ENCODE data around the gene ODC1.
"Not testable (repeated sequence)": the region's sequence is repeated elsewhere in the genome, so short reads cannot be mapped to it uniquely, and the experiment has no call there.

Gene ODC1

DNA sequence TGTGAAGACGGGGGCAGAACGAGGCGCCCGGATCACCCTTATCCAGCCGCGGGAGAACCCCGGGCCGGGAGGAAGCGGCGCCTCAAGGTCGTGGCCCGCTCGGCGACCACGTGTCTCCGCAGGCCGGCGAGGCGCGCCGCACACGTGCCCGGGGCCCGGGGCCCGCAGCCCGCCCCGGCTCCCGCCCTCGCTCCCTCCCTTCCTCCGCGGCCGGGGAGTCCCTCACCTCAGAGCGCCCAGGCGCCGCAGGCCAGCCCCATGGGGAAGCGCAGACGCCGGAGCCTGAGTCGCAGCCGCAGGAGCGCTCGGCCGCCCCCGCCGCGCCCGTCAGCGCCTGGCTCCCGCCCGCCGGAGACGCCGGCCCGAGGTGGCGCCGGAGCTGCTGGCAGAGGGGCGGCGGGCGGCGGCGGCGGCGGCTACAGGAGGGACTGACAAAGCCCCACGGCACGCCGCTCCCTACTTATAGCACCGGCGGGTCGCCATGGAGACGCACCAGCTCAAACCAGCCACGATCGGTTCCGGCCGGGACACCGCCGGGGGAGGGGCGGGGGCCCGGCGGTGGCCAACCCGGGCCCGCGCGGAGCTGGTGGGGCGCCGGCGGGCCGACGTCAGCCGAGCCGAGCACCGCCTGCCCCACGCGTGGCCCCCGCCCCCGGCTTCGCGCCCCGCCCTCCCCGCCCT lies at the start of gene ODC1:
Gene ODC1, minus strand, starts transcription at position 433 of the 681 bp plus-strand sequence. CDS start 3,295 bp downstream, outside the sequence.
- Histone ChIP-seq H3K4me3 (ENCODE audit: low read length in 2 of 2) (peak within 1 kb of the TSS; percentile 76 to 85), H3K9ac (ENCODE audit: low read length in 2 of 2) (peak within 1 kb of the TSS; percentile 90 to 91), H3K9me3 (ENCODE audit: control insufficient read depth in 2 of 2, low read length in 2 of 2) (no peaks in the 10 kb centered on the region), H3K36me3 (ENCODE audit: control insufficient read depth in 2 of 2, insufficient read depth in 2 of 2, low read length in 2 of 2) (peaks cover 14 to 19% of the 10 kb centered on the region in 2 donors), H3K27me3 (ENCODE audit: control insufficient read depth in 1 of 2, insufficient read depth in 2 of 2, low read length in 2 of 2) (no peaks in the 10 kb centered on the region), H3K27ac (ENCODE audit: low read length) (peak within 1 kb of the TSS; percentile 83), H3K4me1 (ENCODE audit: control insufficient read depth, insufficient read depth, low read length) (peaks cover 36% of the 10 kb centered on the region)

DNA sequence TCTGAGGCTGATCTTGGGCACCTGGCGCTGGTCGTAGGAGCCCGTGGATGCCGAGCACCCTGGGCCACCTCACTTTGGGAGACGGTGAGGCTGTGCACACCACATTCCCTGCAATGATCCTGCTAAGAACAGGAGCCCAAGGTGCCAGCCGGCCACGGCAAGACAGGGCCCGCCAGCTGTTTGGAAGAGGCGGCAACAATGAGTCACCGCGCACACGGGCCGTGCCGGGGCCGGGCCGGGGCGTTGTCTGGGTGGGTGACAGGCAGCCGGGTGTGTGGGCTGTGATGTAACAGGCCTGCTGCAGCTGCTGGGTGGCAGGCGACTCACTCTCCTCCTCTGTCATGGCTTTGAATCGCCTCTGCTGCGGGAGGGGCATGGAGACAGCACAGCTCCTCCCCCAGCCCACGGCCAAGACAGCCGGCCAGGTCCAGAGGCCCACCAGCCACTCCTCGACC lies 49.7 kb upstream of the ODC1 start:
- Histone ChIP-seq H3K27ac (ENCODE audit: low read length) (no peak overlapping the region), H3K9me3 (ENCODE audit: control insufficient read depth in 2 of 2, low read length in 2 of 2) (no peaks in the 10 kb centered on the region), H3K4me1 (ENCODE audit: control insufficient read depth, insufficient read depth, low read length) (peaks cover 7% of the 10 kb centered on the region), H3K27me3 (ENCODE audit: control insufficient read depth in 1 of 2, insufficient read depth in 2 of 2, low read length in 2 of 2) (peaks cover 0 to 5% of the 10 kb centered on the region in 2 donors), H3K4me3 (ENCODE audit: low read length in 2 of 2) (no peak overlapping the region), H3K36me3 (ENCODE audit: control insufficient read depth in 2 of 2, insufficient read depth in 2 of 2, low read length in 2 of 2) (no peaks in the 10 kb centered on the region), H3K9ac (ENCODE audit: low read length in 2 of 2) (no peak overlapping the region)

DNA sequence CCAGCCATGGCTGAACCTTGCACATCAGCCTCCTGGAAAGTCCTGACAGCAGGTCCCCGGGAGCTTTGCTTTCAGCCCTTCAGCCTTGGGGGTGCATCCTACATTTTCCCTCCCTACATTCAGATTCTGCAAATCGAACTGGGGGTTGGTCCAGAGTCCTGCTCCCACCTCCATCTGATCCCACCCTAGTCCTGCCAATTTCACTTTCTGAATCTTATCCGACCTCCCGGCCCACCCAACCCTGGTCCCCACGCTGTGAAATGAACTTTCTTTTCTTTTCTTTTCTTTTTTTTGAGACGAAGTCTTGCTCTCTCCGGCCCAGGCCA lies 47.8 kb upstream of the ODC1 start:
- peaks cover 3 to 5% of the 10 kb centered on the region in 2 donors for H3K27me3 ChIP-seq (ENCODE audit: control insufficient read depth in 1 of 2, insufficient read depth in 2 of 2, low read length in 2 of 2)
- no peaks in the 10 kb centered on the region for H3K9me3 ChIP-seq (ENCODE audit: control insufficient read depth in 2 of 2, low read length in 2 of 2)
- H3K27ac ChIP-seq (ENCODE audit: low read length) = no peak overlapping the region
- H3K4me3 ChIP-seq (ENCODE audit: low read length in 2 of 2) = no peak overlapping the region
- H3K36me3 ChIP-seq (ENCODE audit: control insufficient read depth in 2 of 2, insufficient read depth in 2 of 2, low read length in 2 of 2) = no peaks in the 10 kb centered on the region
- H3K9ac ChIP-seq (ENCODE audit: low read length in 2 of 2) = no peak overlapping the region
- peaks cover 7% of the 10 kb centered on the region for H3K4me1 ChIP-seq (ENCODE audit: control insufficient read depth, insufficient read depth, low read length)

DNA sequence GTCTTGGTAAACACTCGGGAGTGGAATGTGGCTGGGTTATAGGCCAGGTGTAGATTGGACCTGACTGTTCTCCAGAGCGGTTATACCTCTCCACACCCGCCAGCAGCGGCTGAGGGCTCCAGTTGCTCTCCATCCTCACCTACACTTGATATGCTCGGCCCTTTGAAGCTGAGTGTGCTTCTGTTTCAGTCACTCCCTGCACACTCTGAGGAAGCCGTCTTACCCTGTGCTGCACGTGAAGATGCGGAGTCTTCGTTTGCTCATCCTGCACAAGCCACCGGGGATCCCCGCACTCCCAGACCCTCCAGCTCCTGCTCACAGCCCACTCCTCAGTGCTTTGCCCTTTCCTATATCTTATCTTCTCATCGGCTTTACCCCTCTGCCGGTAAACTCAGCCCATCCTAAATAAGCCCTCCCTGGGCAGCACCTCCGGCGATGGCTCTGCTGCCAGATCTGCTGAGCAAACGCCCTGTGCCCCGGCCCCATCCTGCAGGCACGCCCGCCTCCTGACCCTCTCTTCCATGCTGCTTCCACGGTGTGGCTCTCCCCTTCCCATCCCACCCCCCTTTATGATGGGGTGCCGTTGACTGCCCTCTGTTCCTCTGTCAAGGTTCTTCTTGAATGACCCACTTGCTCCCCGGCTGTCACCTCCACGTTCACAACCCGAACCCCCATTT lies 47.3 kb upstream of the ODC1 start:
- Histone ChIP-seq H3K36me3 (ENCODE audit: control insufficient read depth in 2 of 2, insufficient read depth in 2 of 2, low read length in 2 of 2) (no peaks in the 10 kb centered on the region), H3K4me3 (ENCODE audit: low read length in 2 of 2) (no peak overlapping the region), H3K9ac (ENCODE audit: low read length in 2 of 2) (no peak overlapping the region)

DNA sequence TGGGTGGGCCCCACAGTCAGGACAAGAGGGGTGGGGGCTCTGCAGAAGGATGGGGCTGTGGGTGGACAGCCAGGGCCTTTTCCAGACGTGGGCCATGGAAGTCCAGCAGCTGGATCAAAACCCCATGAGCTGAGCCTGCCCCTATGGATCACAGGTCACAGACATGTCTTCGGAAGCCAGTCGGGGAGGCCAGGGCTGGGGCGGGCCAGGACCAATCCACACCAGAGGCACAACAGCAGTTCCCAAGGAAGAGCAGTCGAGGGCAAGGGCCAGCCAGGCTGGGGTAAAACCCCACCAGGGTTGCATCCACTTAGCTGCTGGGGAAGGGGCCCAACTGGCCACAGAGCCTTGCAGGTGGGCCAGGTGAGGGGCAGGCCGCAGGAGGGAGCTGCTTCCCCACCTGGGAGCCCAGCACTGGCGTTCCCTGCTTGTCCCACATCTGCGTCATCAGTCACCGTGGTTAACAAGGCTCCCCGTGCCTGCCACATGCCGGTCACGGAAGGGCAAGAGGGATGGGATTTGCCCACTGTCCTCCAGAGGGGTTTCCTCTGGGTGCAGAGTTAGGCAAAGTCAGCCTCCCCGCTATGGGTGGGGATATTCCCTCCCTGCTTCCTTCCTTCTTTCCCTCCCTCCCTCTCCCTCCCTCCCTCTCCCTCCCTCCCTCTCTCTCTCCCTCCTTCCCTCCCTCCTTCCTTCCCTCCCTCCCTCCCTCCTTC lies 46.4 kb upstream of the ODC1 start:
- H3K9me3 ChIP-seq (ENCODE audit: control insufficient read depth in 2 of 2, low read length in 2 of 2) = no peaks in the 10 kb centered on the region
- H3K4me1 ChIP-seq (ENCODE audit: control insufficient read depth, insufficient read depth, low read length) = peaks cover 7% of the 10 kb centered on the region
- H3K27me3 ChIP-seq (ENCODE audit: control insufficient read depth in 1 of 2, insufficient read depth in 2 of 2, low read length in 2 of 2) = peaks cover 5% of the 10 kb centered on the region in 2 donors
- no peak overlapping the region for H3K4me3 ChIP-seq (ENCODE audit: low read length in 2 of 2)
- no peak overlapping the region for H3K9ac ChIP-seq (ENCODE audit: low read length in 2 of 2)
- H3K36me3 ChIP-seq (ENCODE audit: control insufficient read depth in 2 of 2, insufficient read depth in 2 of 2, low read length in 2 of 2) = no peaks in the 10 kb centered on the region
- no peak overlapping the region for H3K27ac ChIP-seq (ENCODE audit: low read length)

More for the DNA sequence above, 47.3 kb upstream of the ODC1 start:
- Histone ChIP-seq H3K4me1 (ENCODE audit: control insufficient read depth, insufficient read depth, low read length) (peaks cover 7% of the 10 kb centered on the region), H3K9me3 (ENCODE audit: control insufficient read depth in 2 of 2, low read length in 2 of 2) (no peaks in the 10 kb centered on the region), H3K27ac (ENCODE audit: low read length) (no peak overlapping the region), H3K27me3 (ENCODE audit: control insufficient read depth in 1 of 2, insufficient read depth in 2 of 2, low read length in 2 of 2) (peaks cover 5% of the 10 kb centered on the region in 2 donors)

DNA sequence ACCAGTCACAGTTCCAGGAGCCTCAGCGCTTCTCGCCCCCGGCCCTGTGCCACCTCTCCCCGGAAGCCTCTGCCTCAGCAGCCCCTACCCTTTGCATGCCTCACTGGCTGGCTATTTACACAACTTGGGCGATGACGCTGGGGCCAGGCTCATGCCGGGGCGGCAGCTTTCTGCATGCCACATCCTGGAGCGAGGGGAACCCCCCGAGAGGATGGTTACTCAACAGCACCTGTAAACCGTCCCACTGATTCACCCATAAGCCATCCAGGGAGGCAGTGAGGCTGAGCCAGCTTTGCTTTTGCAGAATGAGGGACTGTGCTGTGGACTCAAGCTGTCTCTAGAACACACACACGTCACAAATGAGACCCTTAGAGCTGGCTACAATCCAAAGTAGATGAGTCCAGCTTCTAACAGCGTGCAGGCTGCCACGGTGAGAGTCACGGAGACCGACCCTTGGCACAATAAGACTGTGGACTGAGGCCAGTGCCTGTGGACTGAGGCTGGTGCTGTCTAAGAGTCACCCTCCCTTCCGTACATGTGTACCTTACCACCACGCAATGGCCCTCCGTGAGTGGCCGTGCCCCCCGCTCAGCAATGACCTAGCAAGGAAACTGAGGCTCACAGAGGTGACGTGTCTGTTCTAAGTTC lies 45.6 kb upstream of the ODC1 start:
- Histone ChIP-seq H3K4me3 (ENCODE audit: low read length in 2 of 2) (no peak overlapping the region), H3K27me3 (ENCODE audit: control insufficient read depth in 1 of 2, insufficient read depth in 2 of 2, low read length in 2 of 2) (peaks cover 5% of the 10 kb centered on the region in 2 donors), H3K36me3 (ENCODE audit: control insufficient read depth in 2 of 2, insufficient read depth in 2 of 2, low read length in 2 of 2) (no peaks in the 10 kb centered on the region), H3K9me3 (ENCODE audit: control insufficient read depth in 2 of 2, low read length in 2 of 2) (no peaks in the 10 kb centered on the region), H3K9ac (ENCODE audit: low read length in 2 of 2) (no peak overlapping the region), H3K4me1 (ENCODE audit: control insufficient read depth, insufficient read depth, low read length) (peaks cover 7% of the 10 kb centered on the region), H3K27ac (ENCODE audit: low read length) (no peak overlapping the region)

DNA sequence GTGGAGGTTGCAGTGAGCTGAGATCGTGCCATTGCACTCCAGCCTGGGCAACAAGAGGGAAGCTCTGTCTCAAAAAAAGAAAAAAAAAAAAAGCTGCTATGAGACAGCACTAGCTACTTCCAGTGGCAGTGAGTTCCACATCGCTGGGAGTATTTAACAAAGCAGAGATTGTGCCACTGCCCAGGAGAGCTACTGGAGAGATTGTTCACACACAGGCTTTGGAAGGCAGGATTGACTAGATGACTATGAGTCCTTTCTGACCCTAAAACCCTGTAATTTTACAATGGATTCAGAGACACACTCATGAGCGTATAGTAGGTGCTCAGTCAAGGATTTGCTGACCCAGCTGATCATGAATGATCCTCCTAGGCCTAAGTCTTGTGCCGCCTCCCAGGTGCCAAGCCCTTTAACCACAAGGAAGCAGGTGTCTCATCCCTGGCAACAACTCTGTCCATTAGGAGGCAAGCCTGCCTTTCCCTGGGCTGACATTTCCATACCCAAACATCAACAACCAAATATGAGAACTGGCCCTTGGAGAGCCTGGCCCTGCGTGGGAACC lies 45.0 kb upstream of the ODC1 start:
- Histone ChIP-seq H3K9ac (ENCODE audit: low read length in 2 of 2) (no peak overlapping the region), H3K27me3 (ENCODE audit: control insufficient read depth in 1 of 2, insufficient read depth in 2 of 2, low read length in 2 of 2) (peaks cover 5% of the 10 kb centered on the region in 2 donors), H3K27ac (ENCODE audit: low read length) (no peak overlapping the region), H3K9me3 (ENCODE audit: control insufficient read depth in 2 of 2, low read length in 2 of 2) (no peaks in the 10 kb centered on the region), H3K4me1 (ENCODE audit: control insufficient read depth, insufficient read depth, low read length) (peaks cover 6% of the 10 kb centered on the region), H3K4me3 (ENCODE audit: low read length in 2 of 2) (no peak overlapping the region), H3K36me3 (ENCODE audit: control insufficient read depth in 2 of 2, insufficient read depth in 2 of 2, low read length in 2 of 2) (no peaks in the 10 kb centered on the region)

DNA sequence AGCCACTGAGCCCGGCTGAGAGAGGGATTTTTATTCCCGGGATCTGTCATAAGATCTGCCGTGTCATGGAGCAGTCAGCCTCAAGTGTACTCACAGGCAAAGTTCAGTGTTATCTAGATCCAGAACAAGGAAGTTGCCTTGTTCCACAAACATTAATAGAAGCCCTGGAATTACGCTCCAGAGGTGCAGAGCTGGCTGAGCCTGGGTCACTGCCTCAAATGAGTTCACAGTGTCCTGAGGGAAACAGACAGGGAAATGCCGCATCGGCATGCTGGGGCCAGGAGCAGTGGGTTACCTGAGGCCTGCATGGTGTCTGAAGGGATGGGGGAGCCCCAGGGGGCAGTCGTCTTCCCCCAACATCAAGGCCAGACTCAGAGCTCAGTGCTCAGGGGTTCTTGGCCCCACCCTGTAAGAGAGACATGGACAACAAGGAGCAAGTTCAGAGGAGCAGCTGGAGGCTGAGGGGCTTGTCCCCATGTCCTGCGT lies 42.7 kb upstream of the ODC1 start:
- Histone ChIP-seq H3K36me3 (ENCODE audit: control insufficient read depth in 2 of 2, insufficient read depth in 2 of 2, low read length in 2 of 2) (no peaks in the 10 kb centered on the region), H3K27ac (ENCODE audit: low read length) (no peak overlapping the region), H3K27me3 (ENCODE audit: control insufficient read depth in 1 of 2, insufficient read depth in 2 of 2, low read length in 2 of 2) (peaks cover 5% of the 10 kb centered on the region in 2 donors), H3K9me3 (ENCODE audit: control insufficient read depth in 2 of 2, low read length in 2 of 2) (no peaks in the 10 kb centered on the region), H3K4me3 (ENCODE audit: low read length in 2 of 2) (no peak overlapping the region), H3K4me1 (ENCODE audit: control insufficient read depth, insufficient read depth, low read length) (no peaks in the 10 kb centered on the region), H3K9ac (ENCODE audit: low read length in 2 of 2) (no peak overlapping the region)

DNA sequence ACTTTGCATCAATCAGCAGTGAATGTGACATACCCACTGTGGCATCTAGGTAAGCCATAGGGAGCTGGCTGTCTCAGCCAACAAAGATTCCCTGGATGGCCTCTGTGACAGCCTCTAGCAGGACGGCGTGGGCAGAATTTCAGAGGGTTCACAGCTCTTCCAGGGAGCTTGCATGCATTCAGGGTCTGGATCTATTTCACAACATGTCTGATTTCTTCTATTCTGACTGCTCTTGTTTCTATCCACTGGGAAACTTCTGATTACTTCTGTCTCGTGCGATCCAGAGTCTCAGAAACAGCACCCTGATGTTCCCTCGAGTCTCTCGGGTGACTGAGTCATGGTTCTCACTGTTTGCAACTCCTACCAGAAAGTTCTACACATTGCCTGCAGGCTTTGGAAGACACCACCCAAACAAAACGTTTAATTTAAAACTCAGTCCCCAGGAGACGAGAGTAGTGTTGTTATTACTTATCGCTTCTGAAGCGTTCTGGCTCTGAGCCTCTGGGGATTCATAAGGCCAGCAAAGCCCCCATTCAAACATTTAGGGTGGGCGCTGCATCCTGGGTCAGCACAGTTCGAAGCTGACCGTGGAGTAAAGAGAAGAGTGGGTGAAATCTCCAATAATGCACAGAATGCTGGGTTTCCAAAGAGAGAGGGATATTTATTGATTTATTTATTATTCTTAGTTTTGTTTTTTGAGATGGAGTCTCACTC lies 41.9 kb upstream of the ODC1 start:
- H3K27me3 ChIP-seq (ENCODE audit: control insufficient read depth in 1 of 2, insufficient read depth in 2 of 2, low read length in 2 of 2) = peaks cover 2 to 5% of the 10 kb centered on the region in 2 donors
- H3K27ac ChIP-seq (ENCODE audit: low read length) = no peak overlapping the region
- no peaks in the 10 kb centered on the region for H3K36me3 ChIP-seq (ENCODE audit: control insufficient read depth in 2 of 2, insufficient read depth in 2 of 2, low read length in 2 of 2)
- H3K4me3 ChIP-seq (ENCODE audit: low read length in 2 of 2) = no peak overlapping the region
- H3K9me3 ChIP-seq (ENCODE audit: control insufficient read depth in 2 of 2, low read length in 2 of 2) = no peaks in the 10 kb centered on the region
- no peaks in the 10 kb centered on the region for H3K4me1 ChIP-seq (ENCODE audit: control insufficient read depth, insufficient read depth, low read length)
- H3K9ac ChIP-seq (ENCODE audit: low read length in 2 of 2) = no peak overlapping the region

DNA sequence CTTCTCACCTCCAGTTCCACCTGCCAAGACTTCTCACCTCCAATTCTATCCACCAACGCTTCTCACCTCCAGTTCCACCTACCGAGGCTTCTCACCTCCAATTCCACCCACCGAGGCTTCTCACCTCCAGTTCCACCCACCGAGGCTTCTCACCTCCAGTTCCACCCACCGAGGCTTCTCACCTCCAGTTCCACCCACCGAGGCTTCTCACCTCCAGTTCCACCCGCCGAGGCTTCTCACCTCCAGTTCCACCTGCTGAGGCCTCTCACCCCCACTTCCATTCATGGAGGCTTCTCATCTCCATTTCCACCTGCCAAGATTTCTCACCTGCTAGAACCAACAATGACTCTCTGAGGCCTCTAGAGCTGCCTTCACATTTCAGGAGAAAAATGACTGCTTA lies 40.0 kb upstream of the ODC1 start:
- not testable (repeated sequence) for H3K36me3 ChIP-seq (ENCODE audit: control insufficient read depth in 2 of 2, insufficient read depth in 2 of 2, low read length in 2 of 2); H3K4me3 ChIP-seq (ENCODE audit: low read length in 2 of 2); H3K4me1 ChIP-seq (ENCODE audit: control insufficient read depth, insufficient read depth, low read length); H3K27ac ChIP-seq (ENCODE audit: low read length); H3K9me3 ChIP-seq (ENCODE audit: control insufficient read depth in 2 of 2, low read length in 2 of 2); H3K9ac ChIP-seq (ENCODE audit: low read length in 2 of 2); H3K27me3 ChIP-seq (ENCODE audit: control insufficient read depth in 1 of 2, insufficient read depth in 2 of 2, low read length in 2 of 2)

All from stomach smooth muscle (tissue), 2 donors.